NOMO-1 treated with dmso at 0.1 percent for 144 hours (cell line): ENCODE data around the gene MYG1.
"Not testable (repeated sequence)": the region's sequence is repeated elsewhere in the genome, so short reads cannot be mapped to it uniquely, and the experiment has no call there.

Experiments
- DNase-seq: peaks from one replicate; lab custom pipeline; 2025; ENCODE audit not compliant: unreplicated experiment; lab: John Stamatoyannopoulos, UW

MYG1 gene

DNA sequence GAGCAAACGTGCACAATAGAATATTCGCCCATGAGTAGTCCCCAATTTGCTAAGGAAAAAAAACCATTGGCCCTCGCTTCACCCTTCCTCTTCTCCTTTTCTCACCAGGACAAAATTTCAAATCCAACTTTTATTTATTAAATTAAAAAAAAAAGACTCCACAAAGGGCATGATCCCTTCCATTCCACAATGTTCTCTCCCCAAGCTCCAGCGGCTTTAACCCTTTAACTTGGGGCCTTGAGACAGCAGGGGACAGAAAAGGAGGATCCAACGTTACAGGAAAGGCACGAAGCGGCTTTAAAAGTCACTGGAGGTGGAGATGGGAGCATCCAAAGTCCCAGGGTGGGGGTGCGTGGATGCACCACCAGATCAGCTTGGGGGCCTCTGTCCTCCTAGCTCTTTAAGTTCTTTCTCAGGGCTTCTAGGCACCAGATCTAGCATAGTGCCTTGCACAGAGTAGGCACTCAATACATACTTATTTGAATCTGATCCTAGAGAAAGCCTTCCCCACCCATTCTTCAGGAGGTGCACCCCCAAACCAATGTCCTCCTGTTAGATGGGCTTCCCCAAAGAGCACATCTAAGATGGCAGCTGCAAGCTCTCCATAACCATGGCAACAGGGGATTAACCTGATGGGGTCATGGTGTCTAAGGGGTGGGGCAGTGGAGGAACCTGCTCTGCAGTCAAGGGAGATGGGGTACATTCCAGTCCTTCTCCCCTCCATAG lies 27.1 kb downstream of the MYG1 start:
- no peak for DNase-seq

DNA sequence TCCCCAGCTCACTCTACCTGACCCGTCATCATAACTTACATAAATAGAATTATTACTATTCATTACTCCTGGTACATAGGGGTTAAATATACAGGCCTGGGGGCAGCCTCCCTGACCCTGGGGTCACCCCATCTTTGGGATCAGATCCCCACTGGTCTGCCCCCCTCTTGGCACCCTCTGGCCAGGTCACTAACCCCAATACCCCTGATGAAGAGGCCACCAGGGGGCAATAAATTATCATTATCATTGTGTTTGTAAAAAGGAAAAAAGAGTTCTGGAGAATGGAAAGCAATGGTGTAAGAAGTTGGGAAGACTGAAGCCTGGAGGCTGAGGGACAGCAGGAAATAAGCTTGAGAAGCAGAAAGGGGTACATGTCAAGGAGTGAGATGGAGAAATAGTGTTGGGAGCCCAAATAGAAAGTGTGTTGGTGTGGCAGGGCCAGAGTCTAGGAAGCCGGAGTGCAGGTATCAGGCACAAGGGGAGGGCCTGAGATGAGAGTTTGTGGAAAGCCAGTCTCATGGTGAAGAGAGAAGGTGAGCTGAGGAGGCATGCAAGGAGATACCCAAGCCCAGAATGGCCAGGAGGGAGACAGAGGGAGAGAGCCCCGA lies 28.0 kb downstream of the MYG1 start:
- DNase-seq: no peak

DNA sequence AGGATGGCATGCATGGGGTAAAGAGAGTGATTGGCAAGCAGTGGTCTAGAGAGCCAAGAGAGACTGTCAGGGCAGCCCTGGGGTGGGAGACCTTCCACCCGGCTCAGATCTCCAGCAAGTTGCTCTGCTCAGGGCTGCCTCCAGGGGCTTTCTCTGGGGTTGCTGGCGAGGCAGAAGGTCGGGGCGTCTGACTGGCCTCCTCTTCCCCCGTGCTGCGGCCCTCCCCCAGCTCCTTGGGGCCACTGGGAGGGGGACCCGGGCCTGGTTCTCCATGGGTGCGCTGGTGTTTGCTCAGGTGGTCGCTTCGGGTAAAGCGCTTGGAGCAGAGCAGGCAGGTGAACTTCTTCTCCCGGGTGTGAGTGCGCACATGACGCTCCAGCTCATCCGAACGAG lies 28.5 kb downstream of the MYG1 start:
- DNase-seq: no peak

DNA sequence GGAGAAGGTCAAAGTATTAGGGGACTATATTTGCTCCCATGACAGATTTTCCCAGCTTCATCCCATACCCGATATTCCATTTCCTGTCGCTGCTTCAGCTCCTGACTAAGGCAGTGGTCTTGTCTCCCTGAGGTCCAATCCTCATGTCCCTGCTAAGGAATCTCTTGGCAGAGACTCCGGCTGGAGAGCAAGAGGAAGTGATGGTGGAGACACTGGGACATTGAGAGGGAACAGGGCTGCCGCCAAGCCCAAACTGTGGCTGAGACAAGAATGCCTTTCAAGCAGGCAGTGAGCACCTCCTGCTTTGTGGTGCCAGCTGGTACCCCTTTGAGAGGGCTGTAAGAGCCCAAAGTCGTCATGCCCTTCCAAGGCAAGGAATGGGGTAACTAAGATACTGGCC lies 31.2 kb downstream of the MYG1 start:
- DNase-seq: no peak

DNA sequence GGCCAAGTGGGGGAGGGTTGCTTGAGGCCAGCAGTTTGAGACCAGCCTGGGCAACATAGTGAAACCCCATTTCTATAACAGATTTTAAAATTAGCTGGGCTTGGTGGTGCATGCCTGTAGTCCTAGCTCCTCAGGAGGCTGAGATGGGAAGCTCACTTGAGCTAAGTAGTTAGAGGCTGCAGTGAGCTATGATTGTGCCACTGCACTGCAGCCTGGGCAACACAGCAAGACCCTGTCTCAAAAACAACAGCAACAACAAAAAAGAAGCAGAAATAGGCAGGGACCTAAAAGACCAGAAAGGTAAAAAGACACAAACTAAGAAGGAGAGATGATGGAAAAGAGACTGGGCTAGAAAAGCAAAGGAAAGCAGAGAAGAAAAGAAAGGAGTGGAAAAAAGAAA lies 32.8 kb downstream of the MYG1 start:
- DNase-seq: not testable (repeated sequence)

DNA sequence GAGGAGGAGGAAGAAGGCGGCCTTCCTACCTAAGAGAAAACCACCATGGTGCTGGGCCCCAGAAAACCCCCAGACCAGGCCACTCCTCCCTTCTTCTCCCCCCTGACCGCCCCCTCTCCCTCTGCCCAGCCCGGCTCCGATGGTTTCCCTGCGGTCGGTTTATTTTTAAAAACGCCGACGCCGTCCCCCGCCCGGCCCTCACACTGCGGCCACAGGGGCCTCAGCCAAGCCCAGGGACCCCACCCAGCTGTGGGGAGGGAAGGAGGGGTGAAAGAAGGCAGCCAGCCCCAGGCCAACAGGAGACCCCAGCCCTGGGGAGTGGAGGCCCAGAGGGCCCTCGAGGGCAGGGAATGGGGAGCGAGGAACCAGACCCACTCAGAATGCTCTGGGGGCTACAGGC lies 33.2 kb downstream of the MYG1 start:
- DNase-seq: no peak

DNA sequence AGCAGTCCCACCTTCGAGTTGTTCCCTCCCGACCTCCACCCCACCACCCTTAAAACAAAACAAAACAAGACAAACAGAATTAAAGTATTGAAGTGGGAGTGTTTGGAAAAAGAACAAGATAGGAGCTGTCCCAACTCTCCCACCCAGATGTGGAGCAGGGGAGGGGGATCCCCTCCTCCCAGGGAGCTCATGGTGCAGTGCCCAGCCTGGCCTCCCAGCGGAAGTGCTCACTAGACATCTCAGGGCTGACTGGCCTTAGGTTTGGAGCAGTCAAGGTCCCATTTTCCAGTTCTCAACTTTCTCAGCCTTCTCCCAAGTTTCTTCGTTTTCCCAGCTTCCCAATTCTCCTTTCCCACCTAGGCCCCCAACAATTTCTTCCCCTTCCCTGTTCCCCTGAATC lies 33.8 kb downstream of the MYG1 start:
- DNase-seq: no peak

DNA sequence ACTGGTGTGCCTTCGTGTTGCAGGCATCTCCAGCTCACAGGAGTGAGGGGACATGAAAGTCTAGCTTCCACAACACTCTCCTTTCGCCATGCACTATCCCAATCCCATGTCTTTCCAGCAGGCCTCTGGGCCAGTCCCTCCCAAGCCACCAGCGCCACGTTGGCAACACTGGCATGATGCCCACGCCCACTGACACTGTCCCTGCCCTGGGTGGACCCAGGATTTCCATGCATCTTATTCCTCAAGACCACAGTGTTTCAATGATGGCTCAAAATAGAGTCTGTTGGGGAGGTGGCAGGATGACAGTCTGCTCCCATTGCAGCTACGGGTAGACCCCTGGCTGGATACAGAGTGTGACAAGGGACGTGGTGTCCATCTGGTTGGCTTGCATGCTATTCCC lies 34.4 kb downstream of the MYG1 start:
- DNase-seq: no peak

DNA sequence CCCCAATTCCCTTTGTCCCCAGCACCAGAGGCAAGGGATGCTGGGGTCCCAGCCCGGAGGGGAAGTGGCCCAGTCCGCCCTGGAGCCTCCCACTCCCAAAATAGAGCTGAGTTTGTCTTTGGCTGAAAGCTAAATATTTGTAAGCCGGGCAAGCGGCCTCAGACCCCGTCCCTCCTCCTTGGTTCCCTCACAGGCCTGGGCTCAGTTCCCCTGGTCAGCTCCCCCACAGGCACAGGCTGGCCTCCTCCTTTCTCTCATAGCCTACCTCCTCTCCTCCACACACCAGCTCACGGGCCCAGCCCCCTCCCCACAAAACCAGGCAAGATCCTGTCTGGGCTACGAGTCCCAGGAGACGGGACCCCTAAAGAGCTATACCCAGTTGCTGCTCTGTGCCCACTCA lies 35.3 kb downstream of the MYG1 start:
- no peak for DNase-seq

DNA sequence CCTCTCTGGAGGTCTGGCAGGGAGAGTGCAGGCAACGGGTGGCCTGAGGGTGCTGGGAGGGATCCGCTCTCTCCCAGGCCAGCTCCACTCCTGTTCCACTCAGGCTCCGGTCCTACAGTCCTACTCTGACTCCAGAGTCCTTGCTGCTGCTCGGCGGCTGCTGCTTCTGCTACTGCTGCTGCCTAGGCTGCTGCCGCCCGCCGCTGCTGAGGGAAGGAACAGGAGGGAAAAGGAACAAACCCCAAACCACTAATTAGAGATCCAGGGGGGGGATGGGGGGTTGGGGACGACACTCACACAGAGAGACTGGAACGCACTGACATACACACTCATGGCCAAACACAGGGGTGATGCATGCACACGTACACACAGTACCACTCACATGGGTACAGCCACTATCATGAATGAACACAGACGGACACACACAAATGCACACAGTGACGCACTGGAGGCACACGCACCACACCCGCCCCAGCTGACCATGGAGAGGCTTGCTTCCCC lies 36.7 kb downstream of the MYG1 start, which contains the start of gene SP7:
SP7 (minus strand) TSS at position 174 of the 501 bp plus-strand sequence. CDS start 708 bp downstream, outside the sequence.
- DNase-seq: peak; percentile 58

DNA sequence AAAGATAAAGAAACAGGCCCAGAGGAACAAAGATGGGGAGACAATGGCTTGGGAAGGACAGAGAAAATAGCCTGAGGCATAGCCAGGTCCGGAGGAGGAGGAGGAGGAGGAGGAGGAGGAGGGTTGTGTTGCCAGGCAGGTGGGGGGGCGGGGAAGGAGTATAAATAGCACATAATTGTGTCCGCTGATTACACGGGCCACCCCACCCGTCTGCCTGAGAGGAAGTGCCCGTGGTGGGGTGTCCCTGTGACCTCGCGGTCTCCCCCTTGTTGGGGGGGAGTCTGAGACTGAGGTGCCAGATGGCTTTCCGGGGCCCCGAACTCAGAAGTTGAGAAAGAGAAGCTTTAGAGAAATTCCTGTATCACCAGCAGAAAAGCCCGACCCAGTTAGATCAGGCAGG lies 38.5 kb downstream of the MYG1 start:
- DNase-seq: no peak

DNA sequence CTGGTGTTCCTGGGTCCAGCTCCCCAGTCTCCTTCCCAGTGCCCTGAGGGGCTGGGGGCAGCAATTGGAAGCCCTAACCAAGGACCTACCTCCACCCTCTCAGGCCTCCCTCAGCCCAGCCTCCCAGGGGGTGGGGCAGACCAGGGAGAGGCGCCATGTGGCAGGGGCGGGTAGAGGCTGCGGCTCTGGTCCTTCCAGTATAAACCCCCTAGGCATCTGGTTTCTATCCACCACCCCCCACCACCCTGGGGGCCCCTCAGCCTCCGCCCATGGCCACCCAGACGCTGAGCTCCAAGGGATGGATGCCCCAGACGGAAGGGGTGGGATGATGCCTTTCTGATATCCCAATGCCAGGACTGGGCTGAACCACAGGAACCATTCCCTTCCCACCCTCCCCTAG lies 39.4 kb downstream of the MYG1 start:
- no peak for DNase-seq

DNA sequence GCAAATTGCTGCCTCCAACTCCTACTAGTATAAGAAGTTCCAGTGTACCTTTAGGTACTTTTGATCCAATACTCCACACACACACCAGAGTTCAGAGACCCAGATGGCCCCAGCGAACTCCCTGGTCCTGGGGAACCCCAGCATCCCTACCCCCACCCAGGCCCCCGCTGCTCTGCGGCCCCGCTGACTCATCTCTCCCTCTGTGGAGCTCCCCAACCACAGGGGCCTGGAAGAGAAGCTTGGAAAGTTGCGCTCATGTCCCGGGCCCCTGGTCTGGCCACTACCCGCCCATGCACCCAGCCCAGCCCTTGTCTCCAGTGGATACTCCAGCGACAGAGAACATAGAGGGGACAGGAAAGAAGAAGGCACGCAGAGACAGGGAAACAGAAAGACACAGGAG lies 40.9 kb downstream of the MYG1 start:
- DNase-seq: no peak

DNA sequence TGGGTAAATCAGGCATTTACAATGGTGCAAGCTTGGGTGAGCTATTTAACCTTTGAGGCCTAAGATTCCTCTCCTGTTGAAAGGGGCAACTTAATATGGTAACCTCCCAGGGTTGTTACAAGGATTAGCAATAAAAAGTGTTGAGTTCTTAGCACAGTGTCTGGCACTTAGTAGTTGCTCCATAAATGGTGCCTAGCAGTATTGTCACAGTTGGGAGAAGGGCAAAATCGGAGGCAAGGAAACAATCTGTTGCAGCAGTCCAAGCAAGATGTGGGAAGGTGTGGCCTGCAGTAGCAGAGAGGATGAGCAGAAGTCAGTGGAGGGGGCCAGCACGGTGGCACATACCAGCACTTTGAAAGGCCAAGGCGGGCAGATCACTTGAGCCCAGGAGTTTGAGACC lies 44.0 kb downstream of the MYG1 start:
- no peak for DNase-seq

DNA sequence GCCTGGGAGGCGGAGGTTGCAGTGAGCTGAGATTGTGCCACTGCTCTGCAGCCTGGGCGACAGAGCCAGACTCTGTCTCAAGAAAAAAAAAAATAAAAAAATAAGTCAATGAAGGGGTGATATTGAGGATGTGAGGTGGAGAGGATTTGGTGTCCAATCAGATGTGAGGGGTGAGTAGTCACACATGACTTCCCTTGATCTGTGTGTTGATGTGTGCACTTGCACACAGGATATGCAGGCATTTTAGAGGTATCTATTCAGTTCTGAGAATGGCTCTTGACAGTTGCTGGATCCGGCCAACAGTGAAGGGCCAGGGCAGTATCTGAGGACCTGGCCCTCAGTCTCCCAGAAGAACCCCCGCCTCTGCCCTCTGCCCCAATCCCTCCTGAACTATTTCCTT lies 44.5 kb downstream of the MYG1 start:
- DNase-seq: no peak

DNA sequence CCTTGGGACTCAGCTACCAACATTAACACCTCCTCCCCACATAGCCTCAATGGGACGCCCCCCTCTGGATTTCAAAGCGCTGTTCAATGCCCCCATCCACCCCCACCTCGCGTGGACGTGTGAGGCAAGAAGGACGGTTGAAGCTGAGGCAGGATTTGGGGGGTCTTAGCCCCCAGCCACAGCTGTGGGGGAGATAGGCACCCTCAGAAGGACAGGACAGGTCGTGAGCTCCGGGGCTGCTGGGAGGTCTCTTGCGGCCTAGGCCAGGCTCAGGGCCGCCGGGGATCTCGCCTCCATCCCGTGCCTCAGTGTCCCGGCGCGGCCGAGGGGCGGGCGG lies 45.0 kb downstream of the MYG1 start:
- DNase-seq: no peak

DNA sequence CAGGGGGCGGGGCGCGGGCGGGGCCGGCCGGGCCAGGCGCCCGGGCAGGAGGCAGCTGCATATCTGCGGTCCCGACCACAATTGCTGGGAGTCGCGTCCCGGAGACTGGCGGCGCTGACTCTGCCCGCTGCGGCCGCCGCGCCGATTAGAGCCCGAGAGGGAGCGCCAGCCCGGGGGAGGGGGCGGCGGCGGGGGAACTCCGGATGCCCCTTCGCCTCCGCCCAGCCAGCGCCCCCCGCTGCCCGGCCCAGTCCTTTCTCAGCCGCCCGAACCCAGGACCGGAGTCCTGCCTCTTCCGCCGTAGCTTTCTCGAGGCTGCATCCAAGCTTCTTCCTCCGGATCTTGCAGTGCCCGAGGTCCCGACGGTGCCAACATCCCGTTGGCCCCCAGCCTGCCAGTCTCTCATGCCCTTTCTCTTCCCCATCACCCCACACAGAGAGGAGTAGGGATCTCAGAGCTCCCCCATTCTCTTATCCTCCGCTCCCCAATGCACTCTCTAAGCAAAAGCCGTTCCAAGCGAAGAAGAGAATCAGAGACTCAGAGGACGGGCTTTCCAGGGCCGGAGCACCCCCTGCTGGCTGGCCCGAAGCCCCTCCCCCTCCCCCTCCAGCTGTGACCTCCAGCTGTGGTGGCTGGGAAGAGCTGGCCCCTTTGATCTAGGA lies 45.5 kb downstream of the MYG1 start:
- DNase-seq: peak; percentile 67

DNA sequence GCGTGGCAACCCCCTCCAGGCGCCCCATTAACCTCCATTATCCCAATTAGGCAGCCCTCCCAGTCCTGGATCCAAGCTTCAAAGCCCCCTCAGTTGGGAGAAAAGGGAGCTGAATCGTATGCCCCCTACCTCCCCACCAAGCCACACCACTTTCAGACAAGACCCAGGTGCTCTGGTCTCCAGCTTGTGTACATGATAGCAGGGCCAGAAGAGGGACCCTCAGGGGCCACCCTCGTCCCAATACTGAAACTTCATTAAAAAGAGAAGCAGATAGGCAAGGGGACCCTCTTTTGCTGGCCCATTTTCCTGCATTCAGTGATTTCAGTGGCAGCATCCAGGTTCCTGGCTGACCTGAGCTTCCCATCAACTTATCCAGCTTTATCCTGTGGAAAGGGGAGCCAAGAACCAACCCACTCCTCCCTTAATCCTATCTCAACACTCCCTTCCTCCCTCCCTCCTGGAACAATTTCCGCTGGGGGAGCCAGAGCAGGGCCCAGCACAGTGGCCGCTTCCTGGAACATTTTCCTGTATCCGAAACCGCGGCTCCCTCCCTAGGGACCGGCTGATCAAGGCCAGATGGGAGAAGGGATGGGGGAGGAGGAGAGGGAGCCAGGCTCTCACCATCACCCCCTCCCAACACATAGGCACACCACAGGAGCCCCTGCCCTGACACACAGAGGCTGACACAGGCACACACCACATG lies 46.1 kb downstream of the MYG1 start:
- no peak for DNase-seq

DNA sequence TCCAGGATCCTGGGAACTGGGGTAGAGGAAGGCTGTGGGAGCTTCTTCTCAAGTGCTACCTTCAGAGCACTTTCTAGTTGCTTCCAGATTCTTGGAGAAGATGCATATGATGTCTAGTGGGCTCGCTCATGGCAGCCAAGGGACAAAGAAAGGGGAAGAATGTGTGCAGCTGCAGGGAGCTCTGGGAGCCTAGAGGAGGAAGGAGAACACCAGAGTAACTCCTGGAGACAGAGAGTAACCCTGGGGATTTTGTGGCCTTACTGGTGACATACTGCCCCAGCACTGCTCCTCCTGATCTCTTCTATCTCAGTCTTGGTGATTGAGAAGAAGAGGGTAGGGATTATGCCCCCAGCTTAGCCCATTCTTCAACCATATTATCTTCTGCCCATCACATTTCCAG lies 47.0 kb downstream of the MYG1 start:
- DNase-seq: no peak

DNA sequence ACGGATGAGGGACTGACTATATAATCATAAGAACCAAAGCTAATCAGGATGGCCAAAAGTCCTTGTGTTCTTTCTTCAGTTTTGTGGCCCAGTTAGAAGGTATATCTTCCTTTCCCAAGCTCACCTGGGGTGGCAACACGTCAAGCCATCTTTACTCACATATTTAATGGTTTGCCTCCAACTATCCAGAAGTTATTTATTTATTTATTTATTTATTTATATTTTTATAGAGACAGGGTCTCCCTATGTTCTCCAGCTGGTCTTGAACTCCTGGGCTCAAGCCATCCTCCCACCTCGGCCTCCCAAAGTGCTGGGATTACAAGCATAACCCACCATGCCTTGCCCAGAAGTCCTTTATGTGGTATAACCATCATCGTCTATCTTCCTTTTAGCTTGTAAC lies 48.4 kb downstream of the MYG1 start:
- no peak for DNase-seq

DNA sequence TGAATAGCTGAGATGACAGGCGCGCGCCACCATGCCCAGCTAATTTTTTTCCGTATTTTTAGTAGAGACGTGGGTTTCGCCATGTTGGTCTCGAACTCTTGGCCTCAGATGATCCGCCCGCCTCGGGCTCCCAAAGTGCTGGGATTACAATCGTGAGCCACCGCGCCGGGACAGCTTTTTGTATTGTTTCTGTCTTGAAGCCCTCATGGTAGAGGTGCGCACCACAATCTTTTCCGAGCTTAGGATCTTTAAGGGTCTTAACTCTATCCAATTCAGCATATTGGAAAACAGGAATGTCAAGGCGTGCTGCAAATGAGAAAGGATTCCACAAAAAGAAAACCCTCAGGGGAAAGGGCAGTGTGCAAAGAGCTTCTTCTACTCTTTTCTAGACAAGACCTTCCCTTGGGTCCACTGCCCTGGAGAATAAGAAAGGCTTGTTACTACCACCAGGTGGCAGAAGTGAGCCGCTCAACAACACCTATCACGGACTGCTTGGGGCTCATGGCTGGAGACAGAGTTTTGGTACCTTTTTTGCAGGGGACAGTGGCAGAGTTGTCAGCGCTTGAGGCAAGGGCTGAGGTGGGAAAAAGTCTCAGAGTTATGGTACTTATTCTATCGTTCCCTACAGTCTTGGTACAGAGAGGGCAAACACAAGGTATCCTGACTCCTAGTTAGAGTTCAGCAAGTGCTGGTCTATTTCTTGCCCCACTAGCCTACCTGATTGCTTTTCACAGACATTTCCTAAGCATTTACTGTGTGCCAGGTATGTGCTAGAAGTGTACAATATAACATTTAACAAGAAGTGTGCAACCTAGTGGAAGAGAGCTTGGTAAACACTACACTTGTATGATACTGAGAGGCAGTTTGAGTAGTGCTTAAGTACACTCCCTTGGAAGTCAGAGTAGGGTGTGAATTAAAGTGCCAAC lies 53.1 kb downstream of the MYG1 start:
- DNase-seq: peak; percentile 72
